Activated naive CD8-positive, alpha-beta T cell treated with anti-CD3 and anti-CD28 coated beads for 36 hours (primary cell): Measurements from ENCODE around the gene TSPAN19. TPM values are rescaled to one million over a fixed set of nuclear protein-coding genes. Genes with fewer than 3 reads are reported as not detected.

ENCODE experiments used
- DNase-seq: peaks from one replicate; pipeline ENCODE4 v3.0.0; 2021
- H3K27ac Mint-ChIP-seq: one replicate; pipeline ENCODE4 v1.8.0; 2022; ENCODE audit warnings: mild to moderate bottlenecking, moderate library complexity, mixed read lengths
- H3K27me3 Mint-ChIP-seq: one replicate; pipeline ENCODE4 v1.8.0; 2022; ENCODE audit warnings: mild to moderate bottlenecking, mixed read lengths
- H3K36me3 Mint-ChIP-seq: one replicate; pipeline ENCODE4 v1.8.0; 2021; ENCODE audit warnings: mild to moderate bottlenecking, mixed read lengths
- H3K4me1 Mint-ChIP-seq: one replicate; pipeline ENCODE4 v1.8.0; 2021; ENCODE audit warnings: mixed read lengths
- H3K4me3 Mint-ChIP-seq: one replicate; pipeline ENCODE4 v1.8.0; 2022; ENCODE audit warnings: mild to moderate bottlenecking, moderate library complexity, mixed read lengths
- H3K9me3 Mint-ChIP-seq: one replicate; pipeline ENCODE4 v1.8.0; 2022; ENCODE audit warnings: mixed read lengths
- total RNA-seq, 2 experiments: library from RNA; stranded (reverse); gene quantifications; one replicate each; pipeline ENCODE4 v1.2.3, GENCODE V29; 2021

Gene TSPAN19
- not detected for total RNA-seq

GRCh38 chr12:85036234-85036707, at the start of gene TSPAN19, which contains the start of gene LRRIQ1:
Gene TSPAN19, minus strand, starts transcription at chr12:85036277. Its CDS starts 6,331 bp downstream, at chr12:85029946.
Gene LRRIQ1, plus strand, starts transcription at chr12:85036351. Its CDS starts 1,826 bp downstream, at chr12:85038177.
- no peaks in the 10 kb centered on the region for H3K36me3 Mint-ChIP-seq
- H3K4me3 Mint-ChIP-seq: peak within 1 kb of the TSS; percentile 80
- peak; percentile 28 for DNase-seq
- peaks cover 12% of the 10 kb centered on the region for H3K27me3 Mint-ChIP-seq
- H3K4me1 Mint-ChIP-seq: peaks cover 4% of the 10 kb centered on the region
- no peak within 1 kb of the TSS for H3K27ac Mint-ChIP-seq
- H3K9me3 Mint-ChIP-seq: no peaks in the 10 kb centered on the region

- Mint-ChIP-seq H3K36me3 (no peaks in the 10 kb centered on the region), H3K4me1 (no peaks in the 10 kb centered on the region), H3K27me3 (no peaks in the 10 kb centered on the region), H3K9me3 (no peaks in the 10 kb centered on the region), H3K4me3 (no peak overlapping the region), H3K27ac (no peak overlapping the region)
- no peak for DNase-seq
Measured at GRCh38 chr12:85085066-85085465, 49.0 kb upstream of the TSPAN19 start.

- H3K4me3 Mint-ChIP-seq: no peak overlapping the region
- H3K36me3 Mint-ChIP-seq: no peaks in the 10 kb centered on the region
- no peak for DNase-seq
- no peaks in the 10 kb centered on the region for H3K27me3 Mint-ChIP-seq
- H3K9me3 Mint-ChIP-seq: no peaks in the 10 kb centered on the region
- H3K27ac Mint-ChIP-seq: no peak overlapping the region
- no peaks in the 10 kb centered on the region for H3K4me1 Mint-ChIP-seq
Measured at GRCh38 chr12:85076688-85077430, 40.8 kb upstream of the TSPAN19 start.

- DNase-seq: no peak
- Mint-ChIP-seq H3K27ac (no peak overlapping the region), H3K4me1 (no peaks in the 10 kb centered on the region), H3K9me3 (no peaks in the 10 kb centered on the region), H3K4me3 (no peak overlapping the region), H3K27me3 (peaks cover 4% of the 10 kb centered on the region), H3K36me3 (no peaks in the 10 kb centered on the region)
Measured at GRCh38 chr12:85072826-85073225, 36.7 kb upstream of the TSPAN19 start.

- no peak for DNase-seq
- Mint-ChIP-seq H3K4me1 (no peaks in the 10 kb centered on the region), H3K4me3 (no peak overlapping the region), H3K27ac (no peak overlapping the region), H3K9me3 (no peaks in the 10 kb centered on the region), H3K27me3 (peaks cover 4% of the 10 kb centered on the region), H3K36me3 (no peaks in the 10 kb centered on the region)
Measured at GRCh38 chr12:85065837-85066482, 29.9 kb upstream of the TSPAN19 start.

- no peak for DNase-seq
- Mint-ChIP-seq H3K9me3 (no peaks in the 10 kb centered on the region), H3K27me3 (no peaks in the 10 kb centered on the region), H3K4me3 (no peak overlapping the region), H3K27ac (no peak overlapping the region), H3K4me1 (no peaks in the 10 kb centered on the region), H3K36me3 (no peaks in the 10 kb centered on the region)
Measured at GRCh38 chr12:85060916-85061315, 24.8 kb upstream of the TSPAN19 start.

GRCh38 chr12:85059594-85059993, 23.5 kb upstream of the TSPAN19 start:
- no peaks in the 10 kb centered on the region for H3K4me1 Mint-ChIP-seq
- DNase-seq: no peak
- no peaks in the 10 kb centered on the region for H3K9me3 Mint-ChIP-seq
- H3K4me3 Mint-ChIP-seq: no peak overlapping the region
- H3K27me3 Mint-ChIP-seq: peaks cover 5% of the 10 kb centered on the region
- no peaks in the 10 kb centered on the region for H3K36me3 Mint-ChIP-seq
- H3K27ac Mint-ChIP-seq: no peak overlapping the region

- H3K36me3 Mint-ChIP-seq: no peaks in the 10 kb centered on the region
- no peaks in the 10 kb centered on the region for H3K9me3 Mint-ChIP-seq
- H3K4me3 Mint-ChIP-seq: no peak overlapping the region
- no peak for DNase-seq
- H3K27ac Mint-ChIP-seq: no peak overlapping the region
- peaks cover 5% of the 10 kb centered on the region for H3K27me3 Mint-ChIP-seq
- H3K4me1 Mint-ChIP-seq: no peaks in the 10 kb centered on the region
Measured at GRCh38 chr12:85058339-85058738, 22.3 kb upstream of the TSPAN19 start.

GRCh38 chr12:85057370-85057963, 21.4 kb upstream of the TSPAN19 start:
- no peak overlapping the region for H3K27ac Mint-ChIP-seq
- H3K36me3 Mint-ChIP-seq: no peaks in the 10 kb centered on the region
- no peaks in the 10 kb centered on the region for H3K9me3 Mint-ChIP-seq
- H3K4me3 Mint-ChIP-seq: no peak overlapping the region
- H3K27me3 Mint-ChIP-seq: peaks cover 5% of the 10 kb centered on the region
- DNase-seq: no peak
- H3K4me1 Mint-ChIP-seq: no peaks in the 10 kb centered on the region

- Mint-ChIP-seq H3K27ac (no peak overlapping the region), H3K27me3 (no peaks in the 10 kb centered on the region), H3K9me3 (no peaks in the 10 kb centered on the region), H3K4me3 (no peak overlapping the region), H3K4me1 (no peaks in the 10 kb centered on the region), H3K36me3 (no peaks in the 10 kb centered on the region)
- no peak for DNase-seq
Measured at GRCh38 chr12:85043829-85044228, 7.8 kb upstream of the TSPAN19 start.

- DNase-seq: no peak
- Mint-ChIP-seq H3K9me3 (no peaks in the 10 kb centered on the region), H3K27ac (no peak overlapping the region), H3K27me3 (peaks cover 1% of the 10 kb centered on the region), H3K4me1 (no peaks in the 10 kb centered on the region), H3K36me3 (no peaks in the 10 kb centered on the region), H3K4me3 (no peak overlapping the region)
Measured at GRCh38 chr12:85041395-85041794, 5.3 kb upstream of the TSPAN19 start.

- Mint-ChIP-seq H3K4me3 (peak overlapping the region; percentile 80), H3K4me1 (peaks cover 4% of the 10 kb centered on the region), H3K9me3 (no peaks in the 10 kb centered on the region), H3K27me3 (peaks cover 12% of the 10 kb centered on the region), H3K36me3 (no peaks in the 10 kb centered on the region), H3K27ac (no peak overlapping the region)
- no peak for DNase-seq
Measured at GRCh38 chr12:85036733-85037132, 656 bp upstream of the TSPAN19 start.

GRCh38 chr12:85029456-85029855, 6.6 kb downstream of the TSPAN19 start:
- Mint-ChIP-seq H3K27ac (no peak overlapping the region), H3K4me3 (no peak overlapping the region), H3K27me3 (peaks cover 4% of the 10 kb centered on the region), H3K9me3 (no peaks in the 10 kb centered on the region), H3K4me1 (no peaks in the 10 kb centered on the region), H3K36me3 (no peaks in the 10 kb centered on the region)
- DNase-seq: no peak

- no peak for DNase-seq
- Mint-ChIP-seq H3K4me3 (no peak overlapping the region), H3K4me1 (peaks cover 2% of the 10 kb centered on the region), H3K27ac (no peak overlapping the region), H3K9me3 (no peaks in the 10 kb centered on the region), H3K36me3 (no peaks in the 10 kb centered on the region), H3K27me3 (no peaks in the 10 kb centered on the region)
Measured at GRCh38 chr12:85018098-85018497, 18.0 kb downstream of the TSPAN19 start.

- H3K9me3 Mint-ChIP-seq: no peaks in the 10 kb centered on the region
- H3K4me3 Mint-ChIP-seq: no peak overlapping the region
- H3K4me1 Mint-ChIP-seq: peaks cover 2% of the 10 kb centered on the region
Measured at GRCh38 chr12:85017618-85018017, 18.5 kb downstream of the TSPAN19 start.

More at GRCh38 chr12:85017618-85018017, 18.5 kb downstream of the TSPAN19 start:
- Mint-ChIP-seq H3K36me3 (no peaks in the 10 kb centered on the region), H3K27me3 (no peaks in the 10 kb centered on the region), H3K27ac (no peak overlapping the region)
- DNase-seq: no peak
